Esophagus muscularis mucosa (tissue), 3 donors: Measurements from ENCODE around the gene KLC3.

Experiments
- POLR2AphosphoS5 ChIP-seq, 2 donors: sonication (generic); formaldehyde crosslinking; IDR thresholded peaks; one replicate each; pipeline ENCODE4 v1.6.1; 2017; ENCODE audit warnings: antibody characterized with exemption in 2 of 2
- TF ChIP-seq, protein P1 (sequence below), 3 experiments: fragments of 200-600 bp in 2 of 3; fragments of 450-650 bp in 1 of 3; sonication (generic) in 2 of 3; IDR thresholded peaks; one replicate each; pipeline ENCODE4 v1.5.1; 2017 to 2019; ENCODE audit warnings: antibody characterized with exemption in 3 of 3, mild to moderate bottlenecking in 2 of 3, moderate library complexity in 1 of 3

DNA sequence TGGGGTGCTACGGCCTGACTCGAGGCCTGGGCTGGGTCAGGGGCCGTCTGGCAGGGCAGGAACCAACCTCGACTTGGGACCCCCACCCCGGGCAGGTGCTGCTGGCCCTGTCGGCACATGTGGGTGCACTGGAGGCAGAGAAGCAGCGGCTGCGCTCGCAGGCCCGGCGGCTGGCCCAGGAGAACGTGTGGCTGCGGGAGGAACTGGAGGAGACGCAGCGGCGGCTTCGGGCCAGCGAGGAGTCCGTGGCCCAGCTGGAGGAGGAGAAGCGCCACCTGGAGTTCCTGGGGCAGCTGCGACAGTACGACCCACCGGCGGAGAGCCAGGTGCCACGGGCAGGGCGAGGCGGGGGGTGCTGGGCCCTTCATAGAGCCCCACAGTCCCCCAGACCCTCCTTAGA lies 5.9 kb downstream of the KLC3 start:
- TF ChIP-seq POLR2AphosphoS5 (IDR thresholded peaks at IDR 0.05): no peak
- TF ChIP-seq, protein P1, sequence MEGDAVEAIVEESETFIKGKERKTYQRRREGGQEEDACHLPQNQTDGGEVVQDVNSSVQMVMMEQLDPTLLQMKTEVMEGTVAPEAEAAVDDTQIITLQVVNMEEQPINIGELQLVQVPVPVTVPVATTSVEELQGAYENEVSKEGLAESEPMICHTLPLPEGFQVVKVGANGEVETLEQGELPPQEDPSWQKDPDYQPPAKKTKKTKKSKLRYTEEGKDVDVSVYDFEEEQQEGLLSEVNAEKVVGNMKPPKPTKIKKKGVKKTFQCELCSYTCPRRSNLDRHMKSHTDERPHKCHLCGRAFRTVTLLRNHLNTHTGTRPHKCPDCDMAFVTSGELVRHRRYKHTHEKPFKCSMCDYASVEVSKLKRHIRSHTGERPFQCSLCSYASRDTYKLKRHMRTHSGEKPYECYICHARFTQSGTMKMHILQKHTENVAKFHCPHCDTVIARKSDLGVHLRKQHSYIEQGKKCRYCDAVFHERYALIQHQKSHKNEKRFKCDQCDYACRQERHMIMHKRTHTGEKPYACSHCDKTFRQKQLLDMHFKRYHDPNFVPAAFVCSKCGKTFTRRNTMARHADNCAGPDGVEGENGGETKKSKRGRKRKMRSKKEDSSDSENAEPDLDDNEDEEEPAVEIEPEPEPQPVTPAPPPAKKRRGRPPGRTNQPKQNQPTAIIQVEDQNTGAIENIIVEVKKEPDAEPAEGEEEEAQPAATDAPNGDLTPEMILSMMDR (IDR thresholded peaks at IDR 0.05): no peak
